CD14-positive monocyte (primary cell): ENCODE measurements around the gene CDCA7. TPM values are rescaled to one million over a fixed set of nuclear protein-coding genes. Genes with fewer than 3 reads are reported as not detected.

Experiments used
- DNase-seq, 3 donors: peaks; one replicate each; pipeline ENCODE4 v3.0.0-alpha.2; 2011 to 2022
- H2AFZ ChIP-seq: 2 replicates; pipeline ENCODE4 v1.6.0; 2012; ENCODE audit warnings: mild to moderate bottlenecking, low read depth, low read length, inconsistent platforms; ENCODE audit not compliant: insufficient read depth, poor library complexity, severe bottlenecking
- H3K27ac ChIP-seq, 2 donors: 1 replicate in 1 of 2; 2 replicates in 1 of 2; pipeline ENCODE4 v1.5.1; 2012 to 2013; ENCODE audit warnings: low read length in 2 of 2, control low read depth in 1 of 2, inconsistent platforms in 1 of 2, low read depth in 1 of 2, mild to moderate bottlenecking in 1 of 2
- H3K27me3 ChIP-seq, 2 donors: one replicate each; pipeline versions ENCODE4 v1.6.0 to v1.6.1; 2011 to 2013; ENCODE audit warnings: low read length in 2 of 2; ENCODE audit not compliant: control insufficient read depth in 2 of 2, insufficient read depth in 2 of 2
- H3K36me3 ChIP-seq, 2 donors: replicated peaks in 1 of 2; 1 replicate in 1 of 2; 2 replicates in 1 of 2; pipeline versions ENCODE4 v1.5.1 to v1.6.1; 2012 to 2013; ENCODE audit warnings: low read length in 2 of 2, control low read depth in 1 of 2, inconsistent platforms in 1 of 2, mild to moderate bottlenecking in 1 of 2; ENCODE audit not compliant: insufficient read depth in 2 of 2, control insufficient read depth in 1 of 2
- H3K4me1 ChIP-seq, 2 donors: 1 replicate in 1 of 2; 2 replicates in 1 of 2; pipeline versions ENCODE4 v1.5.1 to v1.6.1; 2012 to 2013; ENCODE audit warnings: low read length in 2 of 2, control low read depth in 1 of 2, inconsistent platforms in 1 of 2, mild to moderate bottlenecking in 1 of 2, moderate library complexity in 1 of 2; ENCODE audit not compliant: insufficient read depth in 2 of 2, control insufficient read depth in 1 of 2
- H3K4me2 ChIP-seq: replicated peaks from 2 replicates; pipeline ENCODE3; 2012; ENCODE audit warnings: low read length, moderate library complexity, mild to moderate bottlenecking; ENCODE audit not compliant: poor library complexity, severe bottlenecking; ENCODE audit errors: extremely low read depth
- H3K4me3 ChIP-seq, 3 experiments: fragments of 200-600 bp in 1 of 3; sonication (generic) in 1 of 3; replicated peaks in 1 of 3; 1 replicate in 2 of 3; 2 replicates in 1 of 3; pipeline ENCODE4 v1.5.1; 2011 to 2013; ENCODE audit warnings: low read length in 3 of 3, mild to moderate bottlenecking in 3 of 3, control low read depth in 2 of 3, low read depth in 2 of 3, inconsistent platforms in 1 of 3, moderate library complexity in 1 of 3
- H3K79me2 ChIP-seq: 2 replicates; pipeline ENCODE4 v1.6.0; 2012; ENCODE audit warnings: mild to moderate bottlenecking, control low read depth, inconsistent platforms, low read length, moderate library complexity; ENCODE audit not compliant: insufficient read depth
- H3K9ac ChIP-seq: 2 replicates; pipeline ENCODE4 v1.6.0; 2017; ENCODE audit warnings: low read length, mild to moderate bottlenecking; ENCODE audit not compliant: insufficient read depth, poor library complexity, severe bottlenecking
- H3K9me3 ChIP-seq, 2 donors: replicated peaks in 1 of 2; 1 replicate in 1 of 2; 2 replicates in 1 of 2; pipeline versions ENCODE4 v1.5.1 to v1.6.1; 2012 to 2013; ENCODE audit warnings: low read length in 2 of 2, control low read depth in 1 of 2; ENCODE audit not compliant: control insufficient read depth in 1 of 2, insufficient read depth in 1 of 2
- H4K20me1 ChIP-seq: 2 replicates; pipeline ENCODE4 v1.6.0; 2012; ENCODE audit warnings: mild to moderate bottlenecking, low read length, control low read depth, moderate library complexity; ENCODE audit not compliant: insufficient read depth
- H3K27ac Mint-ChIP-seq, 7 donors: one replicate each; pipeline ENCODE4 v1.8.0; 2020; ENCODE audit warnings: mild to moderate bottlenecking in 7 of 7, mixed read lengths in 7 of 7, moderate library complexity in 6 of 7, inconsistent platforms in 2 of 7
- H3K27me3 Mint-ChIP-seq, 3 donors: one replicate each; pipeline ENCODE4 v1.8.0; 2021 to 2022; ENCODE audit warnings: low read depth in 3 of 3, mild to moderate bottlenecking in 3 of 3, mixed read lengths in 3 of 3, moderate library complexity in 3 of 3, inconsistent platforms in 1 of 3
- H3K36me3 Mint-ChIP-seq, 2 donors: one replicate each; pipeline ENCODE4 v1.8.0; 2020; ENCODE audit warnings: mixed read lengths in 2 of 2, inconsistent platforms in 1 of 2, mild to moderate bottlenecking in 1 of 2
- H3K4me1 Mint-ChIP-seq: one replicate; pipeline ENCODE4 v1.8.0; 2020; ENCODE audit warnings: mild to moderate bottlenecking, mixed read lengths
- H3K4me3 Mint-ChIP-seq, 2 donors: one replicate each; pipeline ENCODE4 v1.8.0; 2020; ENCODE audit warnings: mild to moderate bottlenecking in 2 of 2, mixed read lengths in 2 of 2, moderate library complexity in 1 of 2
- H3K9me3 Mint-ChIP-seq, 7 donors: one replicate each; pipeline ENCODE4 v1.8.0; 2020 to 2022; ENCODE audit warnings: mixed read lengths in 7 of 7, mild to moderate bottlenecking in 6 of 7, moderate library complexity in 6 of 7, inconsistent platforms in 2 of 7
- CTCF ChIP-seq: fragments of 200-600 bp; IDR thresholded peaks from one replicate; pipeline ENCODE4 v1.8.0; 2022; ENCODE audit warnings: antibody characterized with exemption, mild to moderate bottlenecking
- WGBS: methylation state at CpG from one replicate; pipeline ENCODE4 v1.1.5; 2013; ENCODE audit warnings: missing lambda C conversion rate; ENCODE audit not compliant: insufficient coverage; 5-methylcytosine and 5-hydroxymethylcytosine counted together
- intact Hi-C, 2 donors: fragments of 100-400 bp; cut with micrococcal nuclease; formaldehyde crosslinking; loops; one replicate each; pipeline versions ENCODE4 v1.15.0 to v1.15.1; 2023
- polyA plus RNA-seq, 3 donors: library from polyadenylated mRNA; depleted of rRNA in 1 of 3; unstranded in 2 of 3; stranded (reverse) in 1 of 3; fragments of 300-500 nt in 2 of 3; fragments of >200 nt in 1 of 3; fragmentation: Illumina TruSeq in 2 of 3; gene quantifications; 1 replicate in 2 of 3; 2 replicates in 1 of 3; pipeline ENCODE4 v1.2.3, GENCODE V29; 2012 to 2021

CDCA7 gene
- polyA plus RNA-seq, 3 donors = 0.54 to 1.7 (median 0.66) TPM

GRCh38 chr2:173349287-173349686, 5.4 kb upstream of the CDCA7 start:
- peaks cover 2 to 4% (median 2%) of the 10 kb centered on the region in 3 donors for H3K27me3 Mint-ChIP-seq
- no peak overlapping the region for H3K27ac ChIP-seq
- 50% methylated on average over 1 of the region's 2 CpGs for WGBS
- no peak overlapping the region for H3K9ac ChIP-seq
- TF ChIP-seq CTCF = no peak
- H4K20me1 ChIP-seq = no peaks in the 10 kb centered on the region
- no peak overlapping the region for H3K4me3 ChIP-seq
- peaks cover 9% of the 10 kb centered on the region for H3K4me1 Mint-ChIP-seq
- no peaks in the 10 kb centered on the region for H3K27me3 ChIP-seq
- peaks cover 18 to 23% of the 10 kb centered on the region in 2 donors for H3K9me3 ChIP-seq
- no peak overlapping the region for H3K27ac Mint-ChIP-seq
- H3K79me2 ChIP-seq = no peaks in the 10 kb centered on the region
- peaks cover 6 to 8% of the 10 kb centered on the region in 2 donors for H3K4me1 ChIP-seq
- H3K4me2 ChIP-seq = no peak overlapping the region
- H3K36me3 ChIP-seq = no peaks in the 10 kb centered on the region
- no peak overlapping the region for H3K4me3 Mint-ChIP-seq
- intact Hi-C loops = no loop called here
- no peak for DNase-seq
- peaks cover 5 to 37% (median 26%) of the 10 kb centered on the region in 7 donors for H3K9me3 Mint-ChIP-seq
- no peaks in the 10 kb centered on the region for H3K36me3 Mint-ChIP-seq
- no peak overlapping the region for H2AFZ ChIP-seq

DNA sequence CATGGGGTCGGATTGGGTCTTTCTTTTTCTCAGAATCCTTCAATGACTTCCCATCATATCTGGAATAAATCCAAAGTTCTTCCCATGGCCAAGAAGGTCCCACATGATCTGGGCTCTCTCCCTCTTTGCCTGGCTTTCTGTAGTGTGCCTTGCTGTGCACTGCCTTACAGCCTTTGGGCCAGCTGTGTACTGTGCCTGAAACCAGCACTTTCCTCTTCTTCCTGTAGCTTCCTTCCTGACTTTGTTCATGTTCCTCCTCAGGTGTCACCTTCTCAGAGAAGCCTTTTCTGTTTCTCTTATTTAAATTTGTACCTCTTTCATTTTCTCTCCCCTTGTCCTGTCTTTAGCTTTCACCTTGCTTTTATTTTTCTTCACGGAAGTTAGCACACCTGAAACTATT, 4.3 kb upstream of the CDCA7 start:
- Histone ChIP-seq H3K9me3 (peaks cover 14 to 16% of the 10 kb centered on the region in 2 donors), H3K4me3 (no peak overlapping the region), H3K79me2 (peaks cover 9% of the 10 kb centered on the region), H3K36me3 (no peaks in the 10 kb centered on the region), H3K4me1 (peaks cover 6 to 17% of the 10 kb centered on the region in 2 donors), H3K9ac (no peak overlapping the region), H3K4me2 (no peak overlapping the region), H2AFZ (no peak overlapping the region), H3K27me3 (no peaks in the 10 kb centered on the region), H4K20me1 (no peaks in the 10 kb centered on the region), H3K27ac (no peak overlapping the region)
- H3K9me3 Mint-ChIP-seq = peaks cover 5 to 26% (median 16%) of the 10 kb centered on the region in 7 donors
- no peaks in the 10 kb centered on the region for H3K36me3 Mint-ChIP-seq
- no peak for DNase-seq
- H3K27ac Mint-ChIP-seq = no peak overlapping the region
- peaks cover 11% of the 10 kb centered on the region for H3K4me1 Mint-ChIP-seq
- H3K4me3 Mint-ChIP-seq = no peak overlapping the region
- TF ChIP-seq CTCF = no peak
- intact Hi-C loops = no loop called here
- H3K27me3 Mint-ChIP-seq = peaks cover 2 to 4% (median 4%) of the 10 kb centered on the region in 3 donors
- 80% methylated on average over 1 of the region's 2 CpGs for WGBS
